ENCODE results near the gene STOML1. TPM values are rescaled to one million over a fixed set of nuclear protein-coding genes. Genes with fewer than 3 reads are reported as not detected.

Gene STOML1
- total RNA-seq, 1 experiment from 2014 or later, result 5.0 TPM

DNA sequence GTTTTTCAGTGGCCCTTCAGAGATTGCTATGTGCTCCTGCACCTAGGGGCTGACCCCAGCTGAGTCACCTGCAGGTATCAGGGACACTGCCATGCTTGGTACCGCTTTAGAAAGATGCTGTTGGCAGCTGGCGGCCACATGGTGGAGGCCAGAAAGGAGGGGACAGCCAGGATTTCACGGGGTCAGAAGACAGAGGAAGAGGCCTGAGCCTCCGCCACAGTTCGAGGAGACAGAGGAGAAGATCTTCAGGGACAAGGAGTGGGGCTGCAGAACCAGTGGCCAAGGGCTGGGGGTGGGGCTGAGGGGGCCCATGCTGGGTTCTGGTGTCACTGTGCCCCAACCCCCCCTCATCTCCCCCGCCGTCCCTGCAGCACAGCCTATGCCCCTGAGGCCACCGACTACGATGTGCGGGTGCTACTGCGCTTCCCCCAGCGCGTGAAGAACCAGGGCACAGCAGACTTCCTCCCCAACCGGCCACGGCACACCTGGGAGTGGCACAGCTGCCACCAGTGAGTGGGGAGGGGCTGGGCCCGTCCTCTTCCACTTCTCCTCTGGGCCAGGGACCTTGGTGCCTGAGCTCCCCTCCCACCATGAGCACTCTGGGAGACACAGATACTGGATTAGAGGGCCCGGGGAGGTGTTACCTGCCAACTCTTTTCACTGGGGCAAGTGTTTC, 45.9 kb downstream of the STOML1 start:
- intact Hi-C loops (cut with micrococcal nuclease), result no loop called here
- TF ChIP-seq, protein P1, sequence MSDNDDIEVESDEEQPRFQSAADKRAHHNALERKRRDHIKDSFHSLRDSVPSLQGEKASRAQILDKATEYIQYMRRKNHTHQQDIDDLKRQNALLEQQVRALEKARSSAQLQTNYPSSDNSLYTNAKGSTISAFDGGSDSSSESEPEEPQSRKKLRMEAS (IDR thresholded peaks at IDR 0.05), result no peak
- TF ChIP-seq SP1 (IDR thresholded peaks at IDR 0.05; ENCODE audit: low read depth) (no peak), POLR2A (IDR thresholded peaks at IDR 0.05; ENCODE audit: borderline replicate concordance, extremely low read depth, insufficient read depth, insufficient read length) (no peak), EZH2 (IDR thresholded peaks at IDR 0.05) (no peak), ZFX (IDR thresholded peaks at IDR 0.05) (no peak), TCF7L2 (IDR thresholded peaks at IDR 0.05; ENCODE audit: borderline replicate concordance, extremely low read depth, insufficient read depth, insufficient read length) (no peak), CBX3 (IDR thresholded peaks at IDR 0.05; ENCODE audit: low read depth) (no peak), ELF1 (IDR thresholded peaks at IDR 0.05; ENCODE audit: borderline replicate concordance, low read depth) (no peak), POLR2AphosphoS5 (IDR thresholded peaks at IDR 0.05; ENCODE audit: low read depth, low read length) (no peak), SIN3A (IDR thresholded peaks at IDR 0.05; ENCODE audit: low read depth) (no peak), RAD21 (IDR thresholded peaks at IDR 0.05; ENCODE audit: low read depth) (no peak), EZH2phosphoT487 (IDR thresholded peaks at IDR 0.05; ENCODE audit: borderline replicate concordance) (no peak)
- TF ChIP-seq, protein P2, sequence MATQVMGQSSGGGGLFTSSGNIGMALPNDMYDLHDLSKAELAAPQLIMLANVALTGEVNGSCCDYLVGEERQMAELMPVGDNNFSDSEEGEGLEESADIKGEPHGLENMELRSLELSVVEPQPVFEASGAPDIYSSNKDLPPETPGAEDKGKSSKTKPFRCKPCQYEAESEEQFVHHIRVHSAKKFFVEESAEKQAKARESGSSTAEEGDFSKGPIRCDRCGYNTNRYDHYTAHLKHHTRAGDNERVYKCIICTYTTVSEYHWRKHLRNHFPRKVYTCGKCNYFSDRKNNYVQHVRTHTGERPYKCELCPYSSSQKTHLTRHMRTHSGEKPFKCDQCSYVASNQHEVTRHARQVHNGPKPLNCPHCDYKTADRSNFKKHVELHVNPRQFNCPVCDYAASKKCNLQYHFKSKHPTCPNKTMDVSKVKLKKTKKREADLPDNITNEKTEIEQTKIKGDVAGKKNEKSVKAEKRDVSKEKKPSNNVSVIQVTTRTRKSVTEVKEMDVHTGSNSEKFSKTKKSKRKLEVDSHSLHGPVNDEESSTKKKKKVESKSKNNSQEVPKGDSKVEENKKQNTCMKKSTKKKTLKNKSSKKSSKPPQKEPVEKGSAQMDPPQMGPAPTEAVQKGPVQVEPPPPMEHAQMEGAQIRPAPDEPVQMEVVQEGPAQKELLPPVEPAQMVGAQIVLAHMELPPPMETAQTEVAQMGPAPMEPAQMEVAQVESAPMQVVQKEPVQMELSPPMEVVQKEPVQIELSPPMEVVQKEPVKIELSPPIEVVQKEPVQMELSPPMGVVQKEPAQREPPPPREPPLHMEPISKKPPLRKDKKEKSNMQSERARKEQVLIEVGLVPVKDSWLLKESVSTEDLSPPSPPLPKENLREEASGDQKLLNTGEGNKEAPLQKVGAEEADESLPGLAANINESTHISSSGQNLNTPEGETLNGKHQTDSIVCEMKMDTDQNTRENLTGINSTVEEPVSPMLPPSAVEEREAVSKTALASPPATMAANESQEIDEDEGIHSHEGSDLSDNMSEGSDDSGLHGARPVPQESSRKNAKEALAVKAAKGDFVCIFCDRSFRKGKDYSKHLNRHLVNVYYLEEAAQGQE (IDR thresholded peaks at IDR 0.05; ENCODE audit: low read depth), result no peak
- TF ChIP-seq, protein P3, sequence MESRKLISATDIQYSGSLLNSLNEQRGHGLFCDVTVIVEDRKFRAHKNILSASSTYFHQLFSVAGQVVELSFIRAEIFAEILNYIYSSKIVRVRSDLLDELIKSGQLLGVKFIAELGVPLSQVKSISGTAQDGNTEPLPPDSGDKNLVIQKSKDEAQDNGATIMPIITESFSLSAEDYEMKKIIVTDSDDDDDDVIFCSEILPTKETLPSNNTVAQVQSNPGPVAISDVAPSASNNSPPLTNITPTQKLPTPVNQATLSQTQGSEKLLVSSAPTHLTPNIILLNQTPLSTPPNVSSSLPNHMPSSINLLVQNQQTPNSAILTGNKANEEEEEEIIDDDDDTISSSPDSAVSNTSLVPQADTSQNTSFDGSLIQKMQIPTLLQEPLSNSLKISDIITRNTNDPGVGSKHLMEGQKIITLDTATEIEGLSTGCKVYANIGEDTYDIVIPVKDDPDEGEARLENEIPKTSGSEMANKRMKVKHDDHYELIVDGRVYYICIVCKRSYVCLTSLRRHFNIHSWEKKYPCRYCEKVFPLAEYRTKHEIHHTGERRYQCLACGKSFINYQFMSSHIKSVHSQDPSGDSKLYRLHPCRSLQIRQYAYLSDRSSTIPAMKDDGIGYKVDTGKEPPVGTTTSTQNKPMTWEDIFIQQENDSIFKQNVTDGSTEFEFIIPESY (IDR thresholded peaks at IDR 0.05; ENCODE audit: extremely low read depth, insufficient replicate concordance, low read length), result no peak
- TF ChIP-seq, protein P4, sequence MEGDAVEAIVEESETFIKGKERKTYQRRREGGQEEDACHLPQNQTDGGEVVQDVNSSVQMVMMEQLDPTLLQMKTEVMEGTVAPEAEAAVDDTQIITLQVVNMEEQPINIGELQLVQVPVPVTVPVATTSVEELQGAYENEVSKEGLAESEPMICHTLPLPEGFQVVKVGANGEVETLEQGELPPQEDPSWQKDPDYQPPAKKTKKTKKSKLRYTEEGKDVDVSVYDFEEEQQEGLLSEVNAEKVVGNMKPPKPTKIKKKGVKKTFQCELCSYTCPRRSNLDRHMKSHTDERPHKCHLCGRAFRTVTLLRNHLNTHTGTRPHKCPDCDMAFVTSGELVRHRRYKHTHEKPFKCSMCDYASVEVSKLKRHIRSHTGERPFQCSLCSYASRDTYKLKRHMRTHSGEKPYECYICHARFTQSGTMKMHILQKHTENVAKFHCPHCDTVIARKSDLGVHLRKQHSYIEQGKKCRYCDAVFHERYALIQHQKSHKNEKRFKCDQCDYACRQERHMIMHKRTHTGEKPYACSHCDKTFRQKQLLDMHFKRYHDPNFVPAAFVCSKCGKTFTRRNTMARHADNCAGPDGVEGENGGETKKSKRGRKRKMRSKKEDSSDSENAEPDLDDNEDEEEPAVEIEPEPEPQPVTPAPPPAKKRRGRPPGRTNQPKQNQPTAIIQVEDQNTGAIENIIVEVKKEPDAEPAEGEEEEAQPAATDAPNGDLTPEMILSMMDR (IDR thresholded peaks at IDR 0.05 in 2 of 3, conservative IDR thresholded peaks at IDR 0.05 in 1 of 3; ENCODE audit: borderline replicate concordance in 1 of 3, insufficient read depth in 1 of 3, low read depth in 2 of 3, low read length in 2 of 3), result no peak
- TF ChIP-seq, protein P5, sequence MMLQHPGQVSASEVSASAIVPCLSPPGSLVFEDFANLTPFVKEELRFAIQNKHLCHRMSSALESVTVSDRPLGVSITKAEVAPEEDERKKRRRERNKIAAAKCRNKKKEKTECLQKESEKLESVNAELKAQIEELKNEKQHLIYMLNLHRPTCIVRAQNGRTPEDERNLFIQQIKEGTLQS (IDR thresholded peaks at IDR 0.05), result no peak
- H4K20me1 ChIP-seq (ENCODE audit: insufficient read depth), result no peaks in the 10 kb centered on the region
- no peak overlapping the region for H2AFZ ChIP-seq (ENCODE audit: low read depth, low read length, poor library complexity, severe bottlenecking)
- POLR2A ChIA-PET, result no interaction called here
- no peak for DNase-seq (ENCODE audit: low read depth, low spot score)
- no peak for ATAC-seq
- RAD21 ChIA-PET (ENCODE audit: low non-redundant PET in 1 of 2, low total read pairs in 2 of 2, uncharacterized antibody in 2 of 2, unreplicated experiment in 2 of 2), result no interaction called here
- no TSS peak for BruUV-seq (replicated peaks)
- H3K27me3 ChIP-seq (ENCODE audit: insufficient read depth, low read length), result no peaks in the 10 kb centered on the region
- no peak overlapping the region for H3K4me3 ChIP-seq (replicated peaks in 1 of 2; ENCODE audit: low read depth in 1 of 2, low read length in 2 of 2)
- H3K9me3 ChIP-seq (ENCODE audit: control insufficient read depth in 1 of 2, insufficient read depth in 1 of 2, low read depth in 1 of 2, low read length in 2 of 2), result no peaks in the 10 kb centered on the region
- CTCF ChIA-PET, result no interaction called here
- no peak overlapping the region for H3K27ac ChIP-seq (ENCODE audit: low read depth, low read length)
- no peak overlapping the region for H3K9ac ChIP-seq (ENCODE audit: low read length)
- H3K9me2 ChIP-seq (ENCODE audit: insufficient read depth), result no peaks in the 10 kb centered on the region
- no peaks in the 10 kb centered on the region for H3K36me3 ChIP-seq (ENCODE audit: control insufficient read depth in 1 of 2, insufficient read depth in 2 of 2, low read length in 2 of 2)
- no peak overlapping the region for H3K4me2 ChIP-seq (ENCODE audit: low read length)
- no peaks in the 10 kb centered on the region for H3K79me2 ChIP-seq (ENCODE audit: insufficient read depth, low read length)
- peaks cover 0 to 15% of the 10 kb centered on the region in 2 experiments; a peak in 2 of 4 replicates for H3K4me1 ChIP-seq (ENCODE audit: control insufficient read depth in 1 of 2, insufficient read depth in 2 of 2, low read length in 2 of 2)

Measured in HCT116 (cell line).